HG03039 (cell line): Measurements from ENCODE around the gene MYH10.

Experiments
- ATAC-seq: cut with Tn5 transposase; IDR thresholded peaks from one replicate; pipeline ENCODE4 v1.9.1; 2021; ENCODE audit warnings: mild to moderate bottlenecking, moderate library complexity; ENCODE audit not compliant: unreplicated experiment

The MYH10 gene

DNA sequence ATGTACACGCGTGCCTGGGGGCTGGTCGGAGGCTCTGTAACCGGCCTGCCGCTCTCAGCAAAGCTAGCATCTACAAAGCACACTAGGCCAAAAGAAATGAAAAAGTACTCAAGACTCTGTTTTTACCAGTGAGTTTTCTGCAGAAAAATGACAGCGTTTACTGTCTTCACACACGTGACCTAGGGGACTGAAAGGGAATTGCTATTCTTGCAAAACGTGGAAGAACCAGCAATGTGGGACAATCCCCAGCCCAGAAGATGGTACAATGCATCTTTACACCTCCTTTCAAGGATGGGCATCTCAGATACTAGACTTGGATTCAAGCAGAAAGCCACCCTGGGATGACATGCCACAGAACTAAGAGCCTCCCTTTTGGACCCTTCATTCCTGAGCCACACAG, 153.4 kb downstream of the MYH10 start:
- no peak for ATAC-seq

DNA sequence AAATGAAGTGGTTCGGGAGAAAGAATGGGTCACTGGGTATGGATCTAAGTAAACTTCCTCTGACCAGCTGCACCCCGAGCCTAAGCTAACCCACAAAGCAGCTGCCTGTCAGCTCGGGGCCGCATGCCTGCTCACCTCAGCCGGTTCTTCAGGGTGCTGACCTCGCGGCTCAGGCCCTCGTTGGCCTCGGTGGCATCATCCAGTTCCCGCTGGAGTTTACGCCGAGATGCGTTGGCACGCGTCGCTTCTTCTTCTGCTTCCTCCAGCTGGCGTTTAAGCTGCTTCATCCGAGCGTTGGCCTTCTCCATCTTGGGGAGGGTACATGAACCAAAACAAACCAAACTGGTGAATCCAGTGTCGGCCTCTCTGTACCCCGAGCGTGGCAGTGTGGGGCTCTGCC, 153.8 kb downstream of the MYH10 start:
- no peak for ATAC-seq

DNA sequence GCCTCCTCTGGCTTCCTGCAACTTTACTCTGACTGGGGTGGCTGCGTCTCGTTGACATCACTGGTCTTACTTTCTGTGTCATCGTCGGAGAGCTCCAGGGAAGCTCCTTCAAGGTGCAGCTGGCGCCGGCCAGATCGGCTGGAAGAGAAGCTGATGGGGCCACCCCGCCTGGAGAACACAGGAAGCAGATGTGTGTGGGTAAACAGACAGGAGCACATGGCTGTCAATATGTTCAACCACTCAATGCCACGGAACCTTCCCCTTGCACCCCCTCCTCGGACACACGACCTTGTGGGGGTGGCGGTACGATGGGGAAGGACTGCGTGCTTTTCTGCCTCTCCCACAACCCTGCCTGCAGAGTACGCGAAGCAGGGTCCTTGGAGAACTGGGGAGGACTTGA, 154.7 kb downstream of the MYH10 start:
- ATAC-seq: no peak

DNA sequence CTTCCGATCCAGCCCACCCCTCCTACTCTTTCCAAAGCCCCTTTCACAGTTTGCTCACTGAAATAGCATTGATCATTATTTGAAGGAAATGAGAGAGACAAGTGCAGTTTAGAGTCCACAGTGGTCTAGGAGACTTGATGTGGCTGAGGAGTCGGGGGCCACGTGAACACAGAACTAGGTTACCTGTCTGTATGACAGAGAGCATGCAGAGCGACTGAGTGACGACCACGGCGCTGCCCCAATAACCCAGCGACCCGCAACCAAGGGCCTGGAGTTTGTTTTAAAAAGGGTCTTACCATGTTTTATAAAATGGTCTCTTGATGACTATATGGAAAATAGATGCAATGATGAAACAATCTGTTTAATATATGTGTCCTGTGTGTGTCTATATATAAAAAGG, 155.3 kb downstream of the MYH10 start:
- ATAC-seq: no peak

DNA sequence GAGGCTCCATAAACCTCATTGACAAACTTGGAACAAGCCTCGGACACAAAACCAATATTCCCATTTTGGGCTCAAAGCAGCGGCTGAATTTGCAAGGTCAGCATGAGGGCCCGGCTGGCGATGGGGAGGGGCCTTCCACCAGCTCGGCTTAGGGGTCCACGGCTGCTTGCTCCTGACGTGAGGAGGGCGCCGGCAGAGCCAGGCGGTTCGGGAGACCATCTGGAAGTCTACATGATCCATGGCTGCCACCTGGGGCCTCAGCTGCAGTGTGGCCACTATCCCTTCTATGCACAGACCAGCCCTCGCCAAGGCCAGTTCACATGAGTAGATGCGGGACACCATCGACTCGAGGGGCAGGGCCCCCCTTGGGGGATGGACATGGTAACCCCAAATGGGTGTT, 155.7 kb downstream of the MYH10 start:
- ATAC-seq: no peak

DNA sequence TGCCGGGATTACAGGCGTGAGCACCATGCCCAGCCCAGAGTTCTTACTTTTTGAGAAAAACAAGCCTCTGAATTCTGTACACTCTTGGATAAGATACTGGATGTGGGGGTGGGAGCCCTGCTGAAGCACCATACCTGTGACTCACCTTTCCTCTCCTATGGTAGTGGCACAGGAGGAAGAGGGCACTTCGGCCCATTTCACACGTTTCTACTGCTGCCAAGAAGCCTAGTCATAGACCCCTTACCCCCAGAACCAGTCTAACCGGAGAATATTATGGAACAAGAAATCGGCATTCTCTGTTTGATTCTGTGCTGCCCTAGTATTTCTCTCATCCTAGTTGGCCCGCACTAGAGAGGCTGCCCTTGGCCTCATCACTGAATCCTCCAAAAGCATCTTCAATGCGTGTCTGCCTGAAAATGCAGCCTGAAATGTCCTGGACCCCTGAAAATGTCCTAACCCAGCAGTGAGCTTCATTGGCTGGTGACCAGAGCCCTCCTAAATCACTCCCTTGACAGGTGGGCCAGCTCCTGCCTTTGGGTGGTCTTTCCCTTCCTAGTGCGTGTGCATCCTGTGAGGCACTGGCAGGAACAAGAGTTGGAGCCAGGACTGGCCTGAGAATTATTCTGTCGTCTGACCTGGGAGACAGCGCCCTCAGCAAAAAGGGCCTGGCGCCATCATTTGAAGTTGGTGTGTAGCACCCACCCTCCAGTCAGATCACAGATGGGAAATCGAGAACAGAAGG, 156.9 kb downstream of the MYH10 start:
- no peak for ATAC-seq

DNA sequence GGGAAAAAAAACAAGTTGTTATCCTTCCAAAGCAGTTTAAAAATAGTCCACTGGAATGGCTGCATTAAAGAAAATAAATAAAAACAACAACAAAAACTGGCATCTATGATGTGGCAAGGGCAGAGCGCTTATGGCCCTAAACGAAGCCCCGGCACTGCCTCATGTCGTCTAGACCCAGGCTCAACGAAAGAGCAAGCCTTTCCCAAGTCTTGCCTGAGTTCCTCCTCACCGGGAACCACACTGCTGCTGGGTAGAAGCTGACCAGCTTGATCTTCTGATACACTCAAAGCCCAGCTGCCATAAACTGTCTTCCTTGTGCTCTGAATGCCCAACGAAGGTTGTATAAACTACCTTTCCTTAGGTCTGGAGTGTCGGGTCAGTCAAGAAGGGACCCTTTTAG, 157.9 kb downstream of the MYH10 start:
- ATAC-seq: no peak

DNA sequence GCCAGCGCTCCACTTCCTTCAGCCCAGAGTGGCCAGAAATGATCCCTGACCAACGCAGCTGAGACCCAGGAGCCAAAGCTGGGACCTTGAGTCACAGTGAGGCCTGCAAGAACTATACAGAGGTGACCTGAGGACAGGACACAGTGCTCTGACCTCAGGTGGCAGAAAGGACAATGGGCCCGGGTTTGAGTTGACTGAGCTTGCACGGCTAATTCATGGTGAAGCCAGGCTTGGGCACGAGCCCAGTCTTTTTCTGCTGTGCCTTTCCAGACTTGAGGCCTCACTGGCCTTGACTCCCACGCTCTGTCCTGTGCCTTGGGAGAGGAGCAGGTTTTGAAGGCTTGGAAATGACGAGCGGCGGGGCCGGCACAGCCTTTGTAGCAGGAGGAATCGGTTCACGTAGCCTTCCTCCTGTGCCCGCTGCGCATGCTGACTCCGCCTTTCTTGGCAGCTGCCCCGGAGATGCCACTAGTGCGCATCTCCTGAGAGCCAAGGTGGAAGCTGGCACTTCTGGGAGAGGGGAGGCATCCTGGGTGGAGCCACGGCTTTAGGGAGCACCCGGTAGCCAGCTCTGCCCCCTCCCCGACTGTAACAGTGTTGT, 160.0 kb downstream of the MYH10 start:
- ATAC-seq: no peak

DNA sequence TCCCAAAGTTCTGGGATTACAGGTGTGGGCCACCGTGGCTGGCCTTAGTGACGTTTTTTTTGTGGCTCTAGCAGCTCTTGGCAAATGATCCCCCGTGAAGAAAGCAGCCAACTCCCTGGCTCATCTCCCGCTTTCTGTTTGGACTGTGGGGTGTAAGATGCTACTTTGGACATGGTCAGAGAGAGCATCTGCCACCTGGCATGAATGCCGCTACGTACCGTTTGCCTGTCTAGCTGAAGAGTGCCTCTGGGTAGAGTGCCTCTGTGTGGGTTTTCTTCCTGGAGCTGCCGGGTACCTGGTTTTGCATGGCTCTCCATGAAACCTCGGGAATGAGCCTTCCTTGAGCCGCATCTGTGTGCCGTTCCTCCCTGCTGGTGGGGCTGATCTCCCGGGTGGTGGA, 160.6 kb downstream of the MYH10 start:
- ATAC-seq: no peak

DNA sequence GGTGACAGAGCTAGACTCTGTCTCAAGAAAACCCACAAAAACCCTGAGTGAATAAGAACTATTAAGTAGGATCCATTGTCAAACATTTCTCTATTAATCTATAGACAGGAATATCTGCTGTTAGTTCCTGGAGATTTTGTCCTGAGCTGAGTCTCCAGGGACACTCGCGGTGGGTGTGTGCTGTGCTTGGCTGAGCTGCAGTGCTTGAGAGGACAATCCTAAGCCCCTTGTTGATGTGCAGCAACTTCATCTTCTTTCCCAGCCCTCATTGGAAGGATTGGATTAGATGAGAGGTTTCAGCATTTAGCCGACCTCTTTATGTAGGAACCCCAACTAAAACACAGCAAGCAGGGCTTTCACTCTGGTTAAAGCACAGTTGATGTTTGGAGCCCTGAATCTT, 161.5 kb downstream of the MYH10 start:
- no peak for ATAC-seq

DNA sequence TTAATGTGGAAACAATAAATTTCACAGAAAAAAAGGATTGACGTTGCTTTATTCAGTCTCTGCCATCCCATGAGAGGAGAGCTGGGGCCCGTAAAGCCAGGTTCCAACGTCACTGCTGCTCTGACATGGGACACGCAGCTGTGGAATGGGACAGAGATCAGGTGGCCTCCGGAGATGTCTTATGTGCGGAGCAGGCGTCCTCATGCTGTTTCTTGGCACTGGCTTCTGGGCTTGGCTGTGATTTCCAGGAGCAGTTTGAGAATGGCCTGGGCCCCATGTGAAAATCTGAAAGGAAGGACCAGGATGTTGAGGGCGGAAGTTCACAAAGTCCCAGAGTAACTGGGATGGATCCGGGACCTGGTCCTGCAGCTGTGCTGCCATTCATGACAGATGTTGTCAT, 162.4 kb downstream of the MYH10 start:
- ATAC-seq: no peak

DNA sequence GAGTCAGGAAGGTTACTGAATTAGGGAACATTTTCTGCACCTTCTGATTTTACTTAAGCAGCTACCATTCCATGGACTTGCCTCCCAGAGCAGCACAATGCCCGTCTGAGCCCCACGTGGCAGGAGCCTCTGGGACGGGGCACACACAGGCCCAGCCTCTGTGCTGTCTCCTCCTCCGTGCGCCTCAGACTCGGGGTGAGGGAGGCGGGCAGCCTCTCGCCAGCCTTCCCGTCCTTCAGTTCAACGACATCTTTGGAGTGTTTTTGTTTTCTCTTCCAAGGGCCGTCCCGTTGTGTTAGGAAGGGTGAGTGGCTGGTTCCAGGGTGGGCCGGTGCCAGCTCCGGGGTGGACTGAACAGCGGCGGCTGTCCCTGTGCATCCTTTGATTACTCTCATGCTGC, 163.0 kb downstream of the MYH10 start:
- no peak for ATAC-seq

DNA sequence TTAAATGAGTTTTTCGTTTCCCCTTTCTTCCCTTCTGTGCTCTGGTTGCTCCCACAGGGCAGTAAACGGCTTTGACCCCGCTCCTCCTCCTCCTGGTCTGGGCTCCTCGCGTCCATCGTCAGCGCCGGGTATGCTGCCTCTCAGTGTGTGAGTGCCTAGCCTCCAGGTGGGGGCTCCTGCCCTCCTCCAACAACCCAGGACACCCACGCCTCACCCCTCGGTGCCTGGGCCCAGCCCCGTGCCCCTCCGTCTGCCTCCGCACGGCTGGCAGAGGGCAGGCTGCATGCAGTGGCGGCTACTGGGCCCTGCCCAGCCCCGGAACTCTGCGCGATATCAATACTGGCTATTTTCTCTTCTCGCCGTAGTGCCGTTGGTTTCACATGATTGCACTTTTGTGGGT, 163.7 kb downstream of the MYH10 start:
- no peak for ATAC-seq

DNA sequence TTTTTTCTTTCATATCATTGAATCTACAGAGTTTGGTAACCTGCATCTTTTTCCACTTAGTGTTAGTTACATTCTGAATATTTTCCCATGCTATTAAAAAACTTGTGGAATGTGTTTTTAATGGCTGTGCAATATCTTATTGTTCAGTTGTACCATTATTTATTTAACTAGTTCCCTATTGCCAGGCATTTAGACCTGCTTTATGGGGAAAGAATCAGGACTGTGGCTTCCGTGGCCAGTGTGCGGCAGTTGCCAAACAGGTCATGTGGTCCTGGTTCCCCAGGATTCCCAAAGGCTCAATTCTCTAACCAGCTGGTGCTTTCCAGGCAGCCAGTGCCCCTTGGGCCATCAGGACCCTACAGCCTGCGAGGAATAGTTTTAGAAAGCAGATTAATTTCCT, 164.1 kb downstream of the MYH10 start:
- ATAC-seq: no peak

DNA sequence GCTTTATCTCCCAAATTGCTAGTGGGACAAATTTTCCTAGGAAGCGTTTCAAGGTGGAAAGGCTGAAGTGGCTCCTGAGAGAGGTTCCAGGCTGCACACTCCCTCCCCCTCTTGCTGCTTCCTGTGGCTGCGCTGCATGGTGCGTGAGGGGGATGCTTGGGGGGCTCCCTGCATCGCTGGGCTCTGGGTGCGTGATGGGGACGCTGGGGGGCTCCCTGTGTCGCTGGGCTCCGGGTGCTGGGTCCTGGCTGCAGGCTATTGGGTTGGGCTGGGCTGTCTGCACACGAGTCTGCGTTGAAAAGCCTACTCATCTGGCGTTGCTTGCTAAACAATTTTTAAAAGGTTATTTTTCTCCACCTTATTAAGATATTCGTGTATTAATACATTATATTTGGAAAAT, 164.8 kb downstream of the MYH10 start:
- no peak for ATAC-seq

DNA sequence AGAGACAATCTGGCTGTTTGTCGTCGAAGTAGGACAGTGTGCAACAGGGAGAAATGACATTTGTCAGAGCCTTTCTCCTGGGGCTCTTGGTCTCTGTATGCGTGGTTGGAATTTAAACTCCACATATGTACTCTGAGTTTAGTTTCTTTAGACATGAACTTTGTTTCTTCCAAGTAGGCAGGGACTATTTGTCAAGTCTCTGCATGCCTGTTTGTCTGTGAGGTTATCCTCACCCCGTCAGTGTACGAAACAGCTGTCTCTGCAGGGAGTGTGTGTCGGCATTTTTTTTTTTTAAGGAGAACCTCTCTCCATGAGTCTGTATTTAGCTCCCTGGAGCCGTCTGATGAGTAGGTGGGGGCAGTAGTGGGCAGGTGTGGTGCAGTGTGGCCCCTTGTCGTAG, 165.2 kb downstream of the MYH10 start:
- no peak for ATAC-seq

DNA sequence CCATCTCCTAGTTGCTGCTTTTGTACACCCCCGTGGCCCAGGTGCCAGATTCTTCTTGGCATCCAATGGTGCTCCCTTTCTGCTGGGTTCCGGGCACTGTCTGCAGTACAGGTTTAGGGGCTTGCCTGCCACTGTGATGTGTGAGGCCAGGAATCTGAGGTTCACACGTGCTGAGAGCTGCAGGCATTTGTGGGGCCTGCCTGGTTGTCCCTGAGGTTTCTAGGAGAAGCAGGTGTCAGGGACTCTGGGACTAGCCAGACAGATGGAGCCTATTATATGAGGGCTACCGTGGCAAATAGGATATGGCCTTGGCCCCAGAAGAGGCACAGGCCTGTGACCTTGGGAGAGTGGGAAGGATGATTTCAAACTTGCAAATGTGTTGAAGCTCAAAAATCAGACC, 165.6 kb downstream of the MYH10 start:
- no peak for ATAC-seq

DNA sequence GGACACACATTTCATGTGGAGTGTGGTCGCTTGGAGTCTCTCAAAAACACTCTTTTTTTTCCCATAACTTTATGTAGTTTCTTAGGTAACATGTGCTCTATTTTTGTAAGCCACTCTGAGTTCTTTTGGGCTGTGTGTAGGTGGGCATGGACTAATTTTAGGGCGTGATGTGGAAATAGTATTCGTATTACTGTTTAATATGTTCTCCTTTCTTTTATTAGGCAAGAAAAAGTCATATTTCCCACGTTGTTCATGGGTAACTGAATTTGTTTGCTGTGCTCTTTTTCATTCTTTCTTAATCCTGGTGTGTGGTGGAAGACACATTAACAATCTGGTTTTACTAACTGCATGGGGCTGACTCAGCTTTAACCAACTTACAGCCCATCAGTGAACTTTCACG, 167.4 kb downstream of the MYH10 start:
- no peak for ATAC-seq

DNA sequence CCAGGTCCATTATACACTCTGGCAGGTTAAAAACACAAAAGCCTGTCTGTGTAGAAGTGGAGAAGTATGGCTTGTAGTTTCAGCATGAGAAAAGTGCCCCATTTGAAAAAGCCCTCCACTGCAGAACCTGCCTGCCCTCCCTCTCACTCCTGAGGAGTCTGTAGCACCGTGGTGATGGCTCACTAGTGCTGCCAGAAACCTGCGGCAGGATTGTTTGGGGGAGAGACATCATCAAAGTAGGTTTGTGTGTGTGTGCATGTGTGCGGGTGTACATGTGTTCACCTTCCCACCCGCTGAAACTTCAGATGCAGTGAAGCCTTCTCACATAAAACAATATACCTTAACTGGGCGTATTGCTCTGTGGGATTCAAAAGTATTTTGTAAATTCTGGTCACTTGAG, 168.0 kb downstream of the MYH10 start:
- ATAC-seq: no peak

DNA sequence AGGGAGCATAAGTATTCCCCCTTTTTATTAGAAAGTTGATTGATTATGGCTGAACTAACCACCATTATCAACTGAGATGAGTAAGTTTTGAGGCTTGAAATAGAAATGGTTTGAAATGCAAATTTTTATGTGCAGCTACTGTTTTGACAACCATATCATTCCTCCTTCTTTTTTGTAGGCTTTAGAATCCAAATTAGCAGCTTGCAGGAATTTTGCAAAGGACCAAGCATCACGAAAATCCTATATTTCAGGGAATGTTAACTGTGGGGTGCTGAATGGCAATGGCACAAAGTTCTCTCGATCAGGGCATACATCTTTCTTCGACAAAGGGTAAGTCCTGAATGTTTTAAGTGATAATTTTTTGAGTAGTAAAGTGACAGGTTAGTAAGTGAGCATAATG, 170.7 kb downstream of the MYH10 start:
- no peak for ATAC-seq

DNA sequence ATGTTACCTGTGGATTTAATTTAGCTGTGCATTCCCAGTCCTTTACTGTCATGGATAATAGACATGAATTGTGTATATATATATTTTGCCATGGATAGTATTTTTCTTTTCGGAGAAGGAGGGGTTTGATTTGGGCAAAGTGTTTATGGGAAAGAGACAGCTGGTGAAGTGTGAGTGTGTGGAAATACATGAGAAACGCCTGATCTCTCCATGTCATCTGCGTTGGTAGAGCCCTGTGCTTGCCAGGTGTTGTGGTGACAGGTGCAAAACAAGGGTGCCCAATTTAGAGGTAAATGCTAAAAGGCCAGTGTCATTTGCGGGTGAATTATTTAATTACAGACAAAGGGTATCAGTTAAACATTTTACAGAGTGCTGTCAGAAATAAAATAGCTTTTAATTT, 171.4 kb downstream of the MYH10 start:
- no peak for ATAC-seq

DNA sequence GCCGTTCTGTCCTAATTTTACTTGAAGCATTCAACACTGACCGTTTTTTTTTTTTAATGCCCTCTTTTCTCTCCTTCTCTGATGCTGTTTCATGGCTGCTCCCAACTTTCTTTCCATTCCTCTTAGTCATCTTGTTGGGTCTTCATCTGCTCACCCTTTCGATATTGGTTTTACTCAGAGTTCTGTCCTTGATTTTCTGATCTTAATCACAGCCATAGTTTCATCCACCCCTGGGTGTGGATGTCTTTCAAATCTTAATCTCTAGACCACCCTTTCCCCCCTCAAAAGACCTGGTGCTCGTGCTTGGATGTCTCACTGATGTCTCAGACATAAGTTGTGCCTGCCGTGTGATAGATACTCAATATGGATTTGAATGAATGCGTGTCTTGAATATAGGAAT, 172.4 kb downstream of the MYH10 start:
- ATAC-seq: no peak

DNA sequence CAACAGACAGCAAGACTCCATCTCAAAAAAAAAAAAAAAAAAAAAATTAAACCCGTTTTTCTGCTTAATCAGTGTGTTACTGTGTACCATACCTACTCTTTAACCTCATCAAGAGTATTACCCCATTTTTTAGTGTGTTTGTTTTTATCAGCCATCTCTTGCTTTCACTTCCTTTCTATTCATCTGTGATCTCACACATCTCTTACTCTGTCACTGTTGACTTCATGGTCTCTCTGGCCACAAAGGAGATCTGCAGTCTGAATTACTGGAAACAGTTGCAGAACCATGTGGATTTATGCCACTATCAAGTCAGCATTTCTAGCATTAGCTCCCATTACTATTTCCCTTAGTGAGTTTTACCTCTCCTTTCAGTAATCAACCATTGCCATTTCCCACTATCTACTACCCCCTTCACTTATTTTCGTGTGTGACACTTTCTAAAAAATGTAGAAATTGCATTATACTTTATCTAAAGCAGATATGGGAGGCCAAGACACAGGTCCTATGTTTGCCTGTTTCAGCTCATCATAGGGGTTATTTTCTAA, 174.8 kb downstream of the MYH10 start:
- ATAC-seq: no peak
